GM18873 (cell line): Measurements from ENCODE around the gene GUCD1.
"Not testable (repeated sequence)": the region's sequence is repeated elsewhere in the genome, so short reads cannot be mapped to it uniquely, and the experiment has no call there.

Source experiments
- ATAC-seq: cut with Tn5 transposase; IDR thresholded peaks from one replicate; pipeline ENCODE4 v1.9.1; 2021; ENCODE audit warnings: mild to moderate bottlenecking, moderate library complexity, moderate number of reproducible peaks; ENCODE audit not compliant: unreplicated experiment, low FRiP score

Gene GUCD1

GRCh38 chr22:24567668-24568067 is 12.7 kb upstream of the GUCD1 start:
- ATAC-seq, result no peak

- no peak for ATAC-seq
Measured at GRCh38 chr22:24566899-24567511, 12.1 kb upstream of the GUCD1 start.

- no peak for ATAC-seq
Measured at GRCh38 chr22:24565077-24565476, 10.1 kb upstream of the GUCD1 start.

GRCh38 chr22:24564376-24565058 is 9.6 kb upstream of the GUCD1 start:
- ATAC-seq, result no peak

DNA sequence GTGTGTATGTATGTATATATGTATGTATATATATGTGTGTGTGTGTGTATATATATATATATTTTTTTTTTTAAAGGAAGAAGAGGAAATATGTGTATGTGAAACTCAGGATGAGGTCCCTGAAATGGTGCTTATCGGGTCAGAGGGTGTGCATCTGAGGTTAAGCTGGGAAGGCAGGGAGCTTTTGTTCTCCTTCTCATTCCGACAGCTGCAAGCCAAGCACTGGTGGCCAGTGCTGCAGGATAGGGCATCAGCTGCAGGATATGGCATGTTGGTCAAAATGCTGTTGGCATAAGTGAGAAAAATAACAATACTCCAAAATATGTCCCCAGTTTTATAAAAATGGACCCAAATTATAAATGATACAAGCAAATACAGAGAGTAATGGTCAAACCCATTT is 8.3 kb upstream of the GUCD1 start:
- no peak for ATAC-seq

DNA sequence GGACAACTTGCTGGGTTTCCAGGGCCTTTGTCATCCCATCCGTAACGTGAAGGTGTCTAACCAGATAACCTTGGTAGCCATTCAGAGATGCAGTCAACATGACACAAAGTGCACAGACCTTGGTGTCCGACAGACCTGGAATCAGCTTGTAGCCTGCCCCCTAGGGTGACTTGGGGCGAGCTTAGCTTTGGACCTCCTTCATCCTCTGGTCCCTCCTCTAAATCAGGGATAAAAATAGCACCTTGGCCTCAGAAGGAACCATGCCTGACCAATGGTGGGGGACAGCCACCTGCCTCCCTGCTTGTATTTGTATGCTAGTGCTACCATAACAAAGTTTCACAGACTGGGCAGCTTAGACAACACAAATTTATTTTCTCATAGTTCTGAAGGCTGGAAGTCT is 4.5 kb upstream of the GUCD1 start:
- ATAC-seq, result no peak

- ATAC-seq, result peak; percentile 60
Measured at GRCh38 chr22:24555165-24556039, 464 bp upstream of the GUCD1 start, which contains the start of gene SNRPD3. SNRPD3 (plus strand) TSS chr22:24555999; CDS start chr22:24557675, 1,676 bp downstream.

GRCh38 chr22:24553597-24554312 is 1.2 kb downstream of the GUCD1 start:
- ATAC-seq, result no peak

- ATAC-seq, result not testable (repeated sequence)
Measured at GRCh38 chr22:24552503-24553286, 2.2 kb downstream of the GUCD1 start.

DNA sequence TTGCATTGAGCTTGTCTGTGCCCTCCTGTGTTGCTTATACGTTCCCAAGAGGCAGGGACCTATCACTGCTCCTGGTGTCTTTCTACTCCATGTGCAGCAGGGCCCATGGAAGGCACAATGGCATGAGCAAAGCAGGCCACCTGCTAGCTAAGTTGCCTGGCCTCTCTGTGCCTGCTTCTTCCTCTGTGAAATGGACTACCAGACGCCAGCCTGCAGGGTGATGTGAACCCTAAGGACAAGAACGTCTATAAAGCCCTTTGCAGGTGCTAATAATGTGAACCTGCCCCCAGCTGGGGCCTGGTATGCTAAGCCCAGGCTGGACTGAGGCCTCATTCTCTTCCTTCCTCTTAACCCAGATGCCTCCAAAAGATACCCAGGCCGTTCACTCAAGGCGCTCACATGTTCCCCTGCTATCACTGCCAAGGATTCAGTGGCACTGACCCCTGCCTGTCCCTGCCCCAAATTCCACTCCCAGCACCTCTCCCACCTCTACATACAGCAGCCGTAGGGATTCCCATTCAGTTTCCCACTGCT is 4.0 kb downstream of the GUCD1 start:
- no peak for ATAC-seq

GRCh38 chr22:24550028-24550901 is 4.7 kb downstream of the GUCD1 start:
- ATAC-seq, result no peak

- no peak for ATAC-seq
Measured at GRCh38 chr22:24548812-24549211, 6.1 kb downstream of the GUCD1 start.

- no peak for ATAC-seq
Measured at GRCh38 chr22:24543679-24544243, 11.2 kb downstream of the GUCD1 start.

DNA sequence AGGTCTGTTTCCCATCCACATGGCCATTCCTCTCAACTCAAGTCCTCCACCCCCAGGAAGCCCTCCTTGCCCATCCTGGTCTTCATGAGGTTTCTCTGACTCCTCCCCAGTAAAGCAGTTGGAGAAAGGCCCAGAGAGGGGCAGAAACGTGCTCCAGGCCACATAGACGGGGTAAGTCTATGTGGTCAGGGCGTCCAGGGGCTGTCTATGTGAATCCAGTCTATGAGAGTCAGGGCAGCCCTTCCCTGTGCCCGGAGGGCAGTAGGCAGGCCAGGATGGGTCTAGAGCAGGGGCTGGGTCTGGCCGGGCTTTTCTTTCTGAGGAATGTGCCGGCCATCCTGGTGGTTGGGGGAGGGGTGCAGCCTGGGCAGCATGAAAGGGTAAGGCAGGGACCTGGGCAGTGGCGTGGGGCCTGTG is 11.7 kb downstream of the GUCD1 start:
- no peak for ATAC-seq

- no peak for ATAC-seq
Measured at GRCh38 chr22:24542641-24543040, 12.3 kb downstream of the GUCD1 start.

- no peak for ATAC-seq
Measured at GRCh38 chr22:24541681-24542515, 13.0 kb downstream of the GUCD1 start.

- no peak for ATAC-seq
Measured at GRCh38 chr22:24540470-24540869, 14.5 kb downstream of the GUCD1 start.
